Measurements from ENCODE around the gene TPX2. TPM values are rescaled to one million over a fixed set of nuclear protein-coding genes. Genes with fewer than 3 reads are reported as not detected.
"Not testable (repeated sequence)": the region's sequence is repeated elsewhere in the genome, so short reads cannot be mapped to it uniquely, and the experiment has no call there.

The TPX2 gene
- total RNA-seq, 1 donor from 2014 or later, result 1.2 TPM

DNA sequence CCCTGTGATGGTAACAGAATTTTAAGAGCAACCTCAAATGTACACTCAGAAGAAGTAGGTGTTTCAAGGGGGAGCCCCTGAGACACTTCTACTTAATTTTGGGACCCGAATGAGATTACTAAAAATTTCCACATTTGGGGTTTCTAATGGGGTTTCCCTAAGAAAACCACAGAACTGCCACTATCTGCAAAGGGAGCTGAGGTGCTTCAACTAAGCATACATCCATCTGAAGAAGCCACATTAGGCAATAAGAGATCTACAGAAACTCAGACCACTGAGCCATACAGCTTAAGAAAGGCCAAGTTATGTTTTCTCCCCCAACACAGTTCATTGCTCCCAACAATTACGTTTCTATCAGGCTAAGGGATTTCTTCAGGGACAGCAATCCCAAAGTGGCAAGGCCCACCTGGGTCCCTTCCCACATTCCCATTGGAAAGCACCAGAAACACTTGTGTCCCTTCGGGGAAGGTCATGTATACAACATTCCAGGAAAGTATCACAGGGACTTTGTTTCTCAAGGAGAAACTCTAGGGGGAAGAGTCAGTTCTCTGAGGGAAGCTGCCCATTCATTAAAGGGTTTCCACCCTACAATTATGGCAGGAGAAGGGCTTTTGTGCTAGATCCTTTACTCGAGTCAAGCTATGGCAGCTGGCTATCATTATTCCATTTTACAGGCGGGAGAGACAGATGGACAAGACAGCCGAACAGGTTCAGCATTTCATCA lies 21.4 kb upstream of the TPX2 start:
- DNase-seq (ENCODE audit: missing footprints) (no peak), ATAC-seq (no peak)
- intact Hi-C loops (cut with DNase I), result no loop called here

GRCh38 chr20:31718952-31719643 lies 20.0 kb upstream of the TPX2 start:
- intact Hi-C loops (cut with DNase I), result no loop called here
- ATAC-seq, result no peak
- no peak for DNase-seq (ENCODE audit: missing footprints)

DNA sequence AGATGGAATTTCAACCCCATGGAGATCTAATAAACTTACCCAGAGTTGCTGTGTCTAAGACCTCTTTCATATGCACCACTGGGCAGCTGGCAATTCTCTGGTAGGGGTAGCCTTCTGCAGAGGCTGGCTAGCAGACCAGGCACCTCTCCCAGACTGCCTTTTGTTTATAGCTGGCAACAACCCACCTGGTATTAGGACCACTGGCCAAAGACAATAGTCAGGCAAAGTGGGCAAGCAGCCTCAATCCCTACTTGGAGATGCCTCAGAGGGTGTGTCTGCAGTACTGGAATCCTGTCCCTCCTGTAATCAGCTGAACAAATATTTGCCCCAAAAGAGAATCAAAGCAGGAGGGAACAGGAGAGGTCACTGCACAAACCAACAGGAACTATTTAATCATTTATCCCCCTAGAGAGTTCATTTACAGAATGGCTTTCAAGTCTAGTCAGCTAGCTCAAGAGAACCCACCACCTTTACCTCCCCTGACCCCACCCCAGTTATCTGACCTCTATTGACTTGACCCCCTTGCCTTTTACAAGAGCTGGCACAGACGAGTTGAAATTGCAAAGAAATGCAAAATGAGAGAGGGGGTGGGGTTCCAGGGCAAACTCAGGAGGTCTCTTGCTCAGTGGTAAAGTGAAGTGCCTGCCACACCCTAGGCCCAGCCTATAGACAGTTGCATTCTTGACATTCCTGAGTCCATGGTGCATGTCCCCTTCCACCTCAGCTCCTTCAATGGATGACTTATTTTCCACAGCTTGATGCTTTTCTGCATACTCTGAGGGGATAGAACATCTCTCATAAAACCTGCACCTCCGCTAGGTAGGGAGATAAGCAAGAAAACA lies 19.2 kb upstream of the TPX2 start:
- ATAC-seq (no peak), DNase-seq (ENCODE audit: missing footprints) (no peak)
- intact Hi-C loops (cut with DNase I), result loop anchor here (5.0 kb wide), 1 partner anchor 148 kb away; no protein-coding TSS in a partner anchor

DNA sequence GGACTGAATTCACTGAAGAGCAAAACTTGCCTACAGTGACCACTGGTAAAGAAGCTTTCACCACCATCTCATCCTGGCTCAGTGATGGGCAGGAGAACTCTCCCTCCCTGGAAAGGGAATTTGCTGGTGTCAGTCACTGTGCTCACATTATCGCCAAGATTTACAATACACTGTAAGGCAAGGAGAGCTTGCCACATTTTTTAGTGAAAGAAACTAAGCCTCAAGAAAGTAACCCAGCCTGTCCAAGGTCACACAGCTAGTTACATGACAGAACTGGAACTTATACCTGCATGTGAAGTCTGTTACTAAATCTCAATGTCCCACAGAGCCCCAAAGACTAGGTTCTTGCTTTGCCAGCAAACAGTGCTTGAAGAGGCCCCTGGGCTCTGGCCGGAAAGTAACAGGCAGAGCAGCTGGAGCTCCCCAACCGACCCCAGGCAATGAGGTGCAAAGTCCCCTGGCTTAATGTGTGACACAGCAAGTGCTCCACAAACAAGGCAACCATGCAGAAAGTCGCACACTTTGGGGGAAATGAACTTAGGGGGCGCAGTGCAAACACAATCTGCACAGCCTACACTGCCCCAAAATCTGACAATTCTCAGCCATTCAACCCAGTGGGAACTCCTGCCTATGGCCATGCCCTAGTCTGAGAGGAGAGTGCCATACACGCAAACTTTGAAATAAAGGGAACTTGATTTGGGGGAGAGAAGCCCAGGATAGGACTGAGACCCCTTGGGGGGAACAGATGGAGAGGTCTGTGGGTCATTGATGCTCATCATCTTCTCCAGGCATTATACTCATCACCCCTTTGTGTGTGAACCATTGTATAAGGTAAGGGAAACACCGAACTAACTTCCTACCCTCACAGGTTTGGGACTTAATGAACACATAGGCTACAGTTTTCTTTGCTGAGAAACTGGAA lies 18.3 kb upstream of the TPX2 start:
- ATAC-seq (no peak), DNase-seq (ENCODE audit: missing footprints) (no peak)
- intact Hi-C loops (cut with DNase I), result loop anchor here (5.0 kb wide), 1 partner anchor 148 kb away; no protein-coding TSS in a partner anchor

- intact Hi-C loops (cut with DNase I), result loop anchor here (5.0 kb wide), 1 partner anchor 149 kb away; no protein-coding TSS in a partner anchor
- no peak for DNase-seq (ENCODE audit: missing footprints)
- no peak for ATAC-seq
Observed at GRCh38 chr20:31721408-31722256, 17.5 kb upstream of the TPX2 start.

- intact Hi-C loops (cut with DNase I), result loop anchor here (1.0 to 5.0 kb wide), 2 partner anchors 60 to 150 kb away; no protein-coding TSS in a partner anchor
- ATAC-seq, result peak; percentile 85
- peak; percentile 93 for DNase-seq (ENCODE audit: missing footprints)
Observed at GRCh38 chr20:31722257-31723068, 16.6 kb upstream of the TPX2 start, which contains the start of gene BCL2L1. Gene BCL2L1, minus strand, starts transcription at chr20:31722868. Its CDS starts 650 bp downstream, at chr20:31722218.

- intact Hi-C loops (cut with DNase I), result loop anchor here (1.0 to 5.0 kb wide), 2 partner anchors 61 to 151 kb away; no protein-coding TSS in a partner anchor
- ATAC-seq (no peak), DNase-seq (ENCODE audit: missing footprints) (no peak)
Observed at GRCh38 chr20:31723069-31723318, 16.1 kb upstream of the TPX2 start.

- ATAC-seq, result peak; percentile 96
- DNase-seq (ENCODE audit: missing footprints), result peak; percentile 99
- intact Hi-C loops (cut with DNase I), result loop anchor here (1.0 to 5.0 kb wide), 3 partner anchors 61 to 151 kb away; no protein-coding TSS in a partner anchor
Observed at GRCh38 chr20:31723319-31724078, 15.6 kb upstream of the TPX2 start.

DNA sequence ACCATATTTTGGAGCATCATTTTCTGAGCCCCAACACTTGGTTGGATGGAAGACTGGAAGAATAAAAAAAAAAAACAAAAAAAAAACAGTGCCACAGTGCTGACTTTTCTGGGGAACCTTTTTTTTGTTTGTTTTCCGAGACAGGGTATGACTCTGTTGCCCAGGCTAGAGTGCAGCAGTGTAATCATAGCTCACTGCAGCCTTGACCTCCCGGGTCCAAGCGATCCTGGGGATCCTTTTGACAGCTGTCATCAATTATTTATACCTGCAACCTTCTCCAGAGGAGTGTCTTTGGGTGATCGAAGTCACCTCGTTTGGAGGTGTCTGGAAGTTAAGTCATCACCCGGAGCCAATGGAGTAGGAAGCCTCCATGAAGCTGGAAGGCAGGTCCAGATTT lies 7.8 kb upstream of the TPX2 start:
- no peak for ATAC-seq
- no peak for DNase-seq (ENCODE audit: missing footprints)
- intact Hi-C loops (cut with DNase I), result no loop called here

- DNase-seq (ENCODE audit: missing footprints) (no peak), ATAC-seq (no peak)
- intact Hi-C loops (cut with DNase I), result loop anchor here (5.0 kb wide), 1 partner anchor 78 kb away; the partner anchor contains the start of gene MYLK2
Observed at GRCh38 chr20:31739550-31739977, 474 bp downstream of the TPX2 start.

DNA sequence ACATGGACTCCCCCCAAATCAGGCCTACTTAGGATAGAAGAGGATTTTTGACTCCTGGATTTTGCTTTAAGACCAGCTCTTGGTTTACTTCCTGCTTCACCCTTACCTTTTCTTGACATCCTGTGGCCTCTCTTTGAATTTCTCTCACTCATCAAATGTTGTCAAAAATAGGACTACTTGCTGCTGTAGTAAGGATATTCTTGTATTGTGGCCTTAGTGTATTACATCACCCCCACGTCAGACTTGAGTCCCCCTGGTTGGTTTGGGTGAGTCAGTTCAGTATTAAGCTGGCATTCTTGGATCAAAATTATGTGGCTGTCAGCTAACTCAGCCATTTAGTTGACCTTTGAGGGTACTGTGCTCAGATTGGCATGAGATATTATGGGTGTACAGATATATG lies 1.1 kb downstream of the TPX2 start:
- intact Hi-C loops (cut with DNase I), result no loop called here
- no peak for ATAC-seq
- no peak for DNase-seq (ENCODE audit: missing footprints)

DNA sequence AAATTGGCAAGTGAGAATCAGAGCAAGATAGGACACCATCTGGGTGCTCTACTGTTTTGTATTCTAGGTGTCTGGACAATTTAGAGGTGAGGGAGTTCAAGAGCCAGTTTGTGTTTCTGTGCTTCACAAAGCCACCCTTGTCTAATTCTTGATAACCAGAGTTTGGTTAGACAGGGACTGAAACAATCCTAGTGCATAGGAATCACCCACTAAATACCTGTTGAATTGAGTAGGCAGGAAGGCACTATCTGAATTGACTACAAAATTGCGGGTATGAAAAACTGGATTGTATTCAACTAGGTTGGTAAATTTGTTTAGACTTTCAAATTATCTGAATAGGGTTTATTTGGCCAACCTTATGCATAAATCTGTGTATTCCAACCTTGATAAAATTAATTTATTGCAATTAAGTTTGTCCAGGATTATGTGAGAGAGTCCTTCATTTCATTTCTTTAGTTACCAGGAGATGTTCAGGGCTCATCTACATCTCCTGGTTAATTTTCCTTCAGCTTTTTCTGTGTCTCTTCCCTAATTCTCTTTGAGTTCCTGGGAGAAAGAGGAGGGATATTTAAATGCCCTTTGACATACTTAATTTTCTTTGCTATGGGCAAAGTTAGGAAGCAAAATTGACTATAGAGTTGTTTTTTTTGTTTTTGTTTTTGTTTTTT lies 1.7 kb downstream of the TPX2 start:
- no peak for ATAC-seq
- no peak for DNase-seq (ENCODE audit: missing footprints)
- intact Hi-C loops (cut with DNase I), result no loop called here

GRCh38 chr20:31746068-31746878 lies 7.2 kb downstream of the TPX2 start:
- DNase-seq (ENCODE audit: missing footprints) (no peak), ATAC-seq (no peak)
- intact Hi-C loops (cut with DNase I), result no loop called here

DNA sequence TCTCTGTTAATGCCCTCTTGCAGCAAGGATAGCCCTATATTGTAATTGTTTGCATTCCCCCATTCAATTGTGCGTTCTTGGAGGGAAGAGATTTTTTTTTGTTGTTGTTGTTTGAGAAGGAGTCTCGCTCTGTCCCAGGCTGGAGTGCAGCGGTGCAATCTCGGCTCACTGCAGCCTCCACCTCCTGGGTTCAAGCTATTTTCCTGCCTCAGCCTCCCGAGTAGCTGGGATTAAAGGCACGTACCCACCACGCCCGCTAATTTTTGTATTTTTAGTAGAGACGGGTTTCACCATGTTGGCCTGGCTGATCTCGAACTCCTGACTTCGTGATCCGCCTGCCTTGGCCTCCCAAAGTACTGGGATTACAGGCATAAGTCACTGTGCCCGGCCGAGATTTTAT lies 7.9 kb downstream of the TPX2 start:
- DNase-seq (ENCODE audit: missing footprints); ATAC-seq; intact Hi-C loops (cut with DNase I): not testable (repeated sequence)

- intact Hi-C loops (cut with DNase I), result no loop called here
- no peak for ATAC-seq
- no peak for DNase-seq (ENCODE audit: missing footprints)
Observed at GRCh38 chr20:31747640-31748039, 8.6 kb downstream of the TPX2 start.
